NOMO-1 (cell line): ENCODE measurements around the gene C12orf57.
"Not testable (repeated sequence)": the region's sequence is repeated elsewhere in the genome, so short reads cannot be mapped to it uniquely, and the experiment has no call there.

Source experiments
- DNase-seq, 2 experiments: peaks; one replicate each; lab custom pipeline; 2025; ENCODE audit not compliant: unreplicated experiment in 2 of 2; lab: John Stamatoyannopoulos, UW

Gene C12orf57

GRCh38 chr12:6943722-6944380 is at the start of gene C12orf57, which contains the start of gene RNU7-1:
Gene C12orf57 (plus strand): TSS chr12:6944022. CDS start chr12:6944122, 100 bp downstream.
Gene RNU7-1 (plus strand): TSS chr12:6943816.
- peak; percentile 90 for DNase-seq

DNA sequence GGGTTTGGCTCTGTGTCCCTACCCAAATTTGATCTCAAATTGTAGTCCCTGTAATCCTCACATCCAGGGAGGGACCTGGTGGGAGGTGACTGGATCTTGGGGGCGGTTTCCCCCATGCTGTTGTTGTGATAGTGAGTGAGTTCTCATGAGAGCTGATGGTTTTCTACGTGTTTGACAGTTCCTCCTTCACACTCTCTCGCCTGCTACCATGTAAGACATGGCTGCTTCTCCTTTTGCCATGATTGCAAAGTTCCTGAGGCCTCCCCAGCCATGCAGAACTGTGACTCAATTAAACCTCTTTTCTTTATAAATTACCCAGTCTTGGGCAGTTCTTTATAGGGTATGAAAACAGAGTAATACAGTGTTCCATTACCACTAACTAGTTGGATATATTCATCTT is 49.5 kb upstream of the C12orf57 start:
- DNase-seq, result peak in 1 of 2 experiments; percentile 18

DNA sequence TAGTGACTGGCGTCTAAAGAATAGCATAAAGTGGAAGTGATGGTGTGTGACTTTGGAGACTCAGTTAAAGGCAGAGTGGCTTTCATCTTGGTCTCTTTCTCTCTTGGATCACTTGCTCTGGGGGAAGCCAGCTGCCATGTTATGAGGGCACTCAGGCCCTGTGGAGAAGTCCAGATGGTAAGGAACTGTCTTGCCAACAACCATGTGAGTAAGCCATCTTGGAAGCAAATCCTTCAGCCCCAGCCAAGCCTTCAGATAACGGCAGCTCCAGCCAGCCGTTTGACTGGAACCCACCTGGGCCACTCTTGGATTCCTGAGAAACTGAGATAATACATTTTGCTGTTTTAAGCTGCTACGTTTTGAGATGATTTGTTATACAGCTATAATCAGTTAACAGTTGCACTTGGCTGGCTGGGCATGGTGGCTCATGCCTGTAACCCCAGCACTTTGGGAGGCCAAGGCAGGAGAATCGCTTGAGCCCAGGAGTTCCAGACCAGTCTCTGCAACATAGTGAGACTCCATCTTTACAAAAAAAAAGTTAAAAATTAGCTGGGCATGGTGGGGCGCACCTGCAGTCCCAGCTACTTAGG is 46.9 kb upstream of the C12orf57 start:
- DNase-seq, result no peak

- DNase-seq, result no peak
Observed at GRCh38 chr12:6899427-6899826, 44.4 kb upstream of the C12orf57 start.

- peak; percentile 30 to 47 for DNase-seq
Observed at GRCh38 chr12:6899837-6900519, 43.8 kb upstream of the C12orf57 start.

DNA sequence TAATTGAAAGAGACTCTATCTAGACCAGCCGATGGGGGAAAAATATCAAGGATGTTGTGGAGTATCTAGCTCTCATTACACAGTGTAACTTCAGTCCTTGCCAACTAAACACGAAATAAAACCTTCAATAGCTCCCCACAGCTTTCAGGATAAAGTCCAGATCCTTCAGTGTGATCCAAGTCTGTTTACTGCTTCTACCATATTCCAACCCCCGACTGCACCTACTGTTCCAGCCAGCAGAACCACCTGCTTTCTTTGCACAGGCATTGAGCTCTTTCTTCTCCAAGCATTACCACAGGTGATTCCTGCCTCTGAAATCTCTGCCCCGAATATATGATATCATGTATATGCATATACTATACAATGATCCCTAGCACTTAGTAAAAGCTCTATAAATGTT is 41.4 kb upstream of the C12orf57 start:
- no peak for DNase-seq

GRCh38 chr12:6903722-6904121 is 40.1 kb upstream of the C12orf57 start:
- DNase-seq, result no peak

DNA sequence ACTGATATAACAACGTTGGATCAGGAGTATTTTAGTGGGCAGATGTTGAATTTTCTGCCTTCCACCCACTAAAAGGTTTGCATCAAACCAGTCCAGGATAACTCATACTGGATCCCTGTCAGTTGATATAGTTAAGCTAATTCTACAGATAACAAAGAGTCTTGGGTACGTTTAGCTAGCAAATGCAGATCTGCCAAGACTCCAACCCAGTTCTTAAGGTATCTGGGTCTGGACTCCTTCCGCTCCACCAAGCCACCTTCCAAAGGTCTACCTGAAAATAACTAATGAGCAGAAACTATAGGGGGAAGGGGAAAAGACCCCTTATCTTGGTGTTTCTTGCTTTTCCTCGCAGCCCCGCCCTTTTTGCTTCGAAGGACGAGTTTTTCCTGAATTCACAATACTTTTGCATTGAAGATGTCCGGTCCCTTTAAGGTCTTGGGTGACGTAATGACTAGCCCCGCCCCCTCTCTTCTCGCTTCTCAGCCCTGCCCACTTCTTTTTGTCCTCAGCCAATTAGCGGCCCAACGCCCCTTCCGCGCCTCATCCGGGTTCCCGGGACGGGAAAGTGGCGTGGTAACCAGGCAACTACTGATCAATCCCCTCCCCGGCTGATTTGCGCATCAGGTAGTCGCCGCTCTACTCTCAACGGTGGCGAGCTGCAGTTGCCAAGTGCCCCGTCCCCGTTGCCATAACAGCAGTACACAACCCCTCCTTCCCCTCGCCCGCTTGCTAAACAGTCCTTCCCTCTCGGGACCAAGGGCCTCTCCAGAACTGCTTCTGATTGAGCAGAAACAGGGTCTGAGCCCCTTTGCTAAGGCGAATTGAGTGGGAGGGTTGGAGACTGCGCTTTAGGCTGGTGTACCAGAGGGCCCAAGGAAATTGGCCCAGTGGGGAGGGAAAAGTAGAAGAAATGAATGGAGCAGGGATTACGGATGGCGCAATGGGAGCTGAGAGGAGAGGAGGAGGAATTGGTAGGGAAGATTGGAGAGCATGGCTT is 39.2 kb upstream of the C12orf57 start, which contains the start of gene LRRC23:
Gene LRRC23, plus strand, starts transcription at position 543 of the 997 bp plus-strand sequence. CDS start 812 bp downstream, outside the sequence.
- peak; percentile 89 to 97 for DNase-seq

- no peak for DNase-seq
Observed at GRCh38 chr12:6905414-6906040, 38.3 kb upstream of the C12orf57 start.

- not testable (repeated sequence) for DNase-seq
Observed at GRCh38 chr12:6908141-6908540, 35.7 kb upstream of the C12orf57 start.

GRCh38 chr12:6909421-6910145 is 34.2 kb upstream of the C12orf57 start:
- peak in 1 of 2 experiments; percentile 22 for DNase-seq

GRCh38 chr12:6912164-6912935 is 31.5 kb upstream of the C12orf57 start:
- DNase-seq, result no peak

- peak; percentile 33 to 44 for DNase-seq
Observed at GRCh38 chr12:6914246-6914946, 29.4 kb upstream of the C12orf57 start, which contains the start of gene ENO2. Gene ENO2 (plus strand): TSS chr12:6914580. CDS start chr12:6915833, 1,253 bp downstream.

- no peak for DNase-seq
Observed at GRCh38 chr12:6914947-6915788, 28.7 kb upstream of the C12orf57 start.

GRCh38 chr12:6915789-6916285 is 28.0 kb upstream of the C12orf57 start:
- DNase-seq, result no peak

DNA sequence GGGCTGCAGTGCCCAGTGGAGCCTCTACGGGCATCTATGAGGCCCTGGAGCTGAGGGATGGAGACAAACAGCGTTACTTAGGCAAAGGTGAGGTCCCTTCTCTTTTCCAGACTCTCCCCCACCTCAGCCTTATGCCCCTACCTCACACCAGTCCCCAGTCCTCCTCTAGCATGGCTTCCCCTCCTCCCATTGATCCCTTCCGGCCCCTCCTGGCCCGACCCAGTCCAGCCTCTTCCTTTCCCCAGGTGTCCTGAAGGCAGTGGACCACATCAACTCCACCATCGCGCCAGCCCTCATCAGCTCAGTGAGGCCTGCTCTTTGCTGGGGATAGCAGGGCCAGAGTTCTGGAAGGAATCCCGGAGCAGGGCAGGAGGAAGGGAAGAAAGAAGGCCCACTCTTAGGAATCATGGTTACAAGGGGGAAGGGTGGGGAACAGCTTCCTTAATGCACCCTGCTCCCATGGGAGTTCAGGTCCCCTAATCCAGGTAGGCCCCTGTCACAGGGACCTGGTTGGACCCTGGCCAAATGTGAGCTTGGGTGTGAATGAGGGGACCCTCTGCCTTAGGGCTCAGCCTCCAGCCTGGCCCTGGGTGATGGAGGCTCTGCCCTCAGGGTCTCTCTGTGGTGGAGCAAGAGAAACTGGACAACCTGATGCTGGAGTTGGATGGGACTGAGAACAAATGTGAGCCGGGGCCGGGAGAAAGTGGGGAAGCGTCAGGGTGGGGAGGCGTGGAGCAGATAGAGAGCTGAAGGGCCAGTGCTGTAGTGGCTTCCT is 27.2 kb upstream of the C12orf57 start:
- no peak for DNase-seq
